ENCODE results near the gene PODNL1. TPM values are rescaled to one million over a fixed set of nuclear protein-coding genes. Genes with fewer than 3 reads are reported as not detected.
A peak's percentile ranks its signal among the peaks of the same experiment; 100 is the strongest.

PODNL1 gene
- total RNA-seq, 3 donors from 2014 or later: 1.7 to 3.4 (median 2.9) TPM

- ATAC-seq (peak; percentile 3), DNase-seq (no peak)
- H3K9me3 ChIP-seq: no peaks in the 10 kb centered on the region
- no peak for TF ChIP-seq CTCF (IDR thresholded peaks at IDR 0.05)
- peaks cover 2% of the 10 kb centered on the region for H3K4me1 ChIP-seq (ENCODE audit: low read depth)
- no peaks in the 10 kb centered on the region for H3K36me3 ChIP-seq (ENCODE audit: low read depth)
- no peak overlapping the region for H3K4me3 ChIP-seq
- intact Hi-C loops (cut with DNase I, micrococcal nuclease): no loop called here
Observed at GRCh38 chr19:13984875-13985741, 46.9 kb upstream of the PODNL1 start.

GRCh38 chr19:13984186-13984585 is 46.0 kb upstream of the PODNL1 start:
- intact Hi-C loops (cut with DNase I, micrococcal nuclease): no loop called here
- Histone ChIP-seq H3K9me3 (no peaks in the 10 kb centered on the region), H3K4me1 (ENCODE audit: low read depth) (peaks cover 6% of the 10 kb centered on the region), H3K36me3 (ENCODE audit: low read depth) (no peaks in the 10 kb centered on the region), H3K4me3 (no peak overlapping the region)
- ATAC-seq: no peak
- no peak for TF ChIP-seq CTCF (IDR thresholded peaks at IDR 0.05)
- DNase-seq: no peak

- ATAC-seq (no peak), DNase-seq (peak in 1 of 3 donors; percentile 80)
- Histone ChIP-seq H3K36me3 (ENCODE audit: low read depth) (no peaks in the 10 kb centered on the region), H3K9me3 (no peaks in the 10 kb centered on the region), H3K4me3 (no peak overlapping the region), H3K4me1 (ENCODE audit: low read depth) (peaks cover 10% of the 10 kb centered on the region)
- no peak for TF ChIP-seq CTCF (IDR thresholded peaks at IDR 0.05)
- intact Hi-C loops (cut with DNase I, micrococcal nuclease): no loop called here
Observed at GRCh38 chr19:13983213-13983889, 45.1 kb upstream of the PODNL1 start.

GRCh38 chr19:13982773-13983172 is 44.6 kb upstream of the PODNL1 start:
- no peak for ATAC-seq
- peaks cover 10% of the 10 kb centered on the region for H3K4me1 ChIP-seq (ENCODE audit: low read depth)
- TF ChIP-seq CTCF (IDR thresholded peaks at IDR 0.05): no peak
- no peak overlapping the region for H3K4me3 ChIP-seq
- no peak for DNase-seq
- no peaks in the 10 kb centered on the region for H3K9me3 ChIP-seq
- intact Hi-C loops (cut with DNase I, micrococcal nuclease): no loop called here
- H3K36me3 ChIP-seq (ENCODE audit: low read depth): no peaks in the 10 kb centered on the region

GRCh38 chr19:13981988-13982501 is 43.8 kb upstream of the PODNL1 start:
- H3K4me3 ChIP-seq: no peak overlapping the region
- ATAC-seq (no peak), DNase-seq (peak in 1 of 3 donors; percentile 48)
- H3K9me3 ChIP-seq: no peaks in the 10 kb centered on the region
- no peak for TF ChIP-seq CTCF (IDR thresholded peaks at IDR 0.05)
- H3K4me1 ChIP-seq (ENCODE audit: low read depth): peaks cover 10% of the 10 kb centered on the region
- intact Hi-C loops (cut with DNase I, micrococcal nuclease): no loop called here
- no peaks in the 10 kb centered on the region for H3K36me3 ChIP-seq (ENCODE audit: low read depth)
